GM12878 (cell line): ENCODE results near the gene LCP1. TPM values are rescaled to one million over a fixed set of nuclear protein-coding genes. Genes with fewer than 3 reads are reported as not detected.
A peak's percentile ranks its signal among the peaks of the same experiment; 100 is the strongest.

Experiments
- BACH1 ChIP-seq: fragments of 450-650 bp; IDR thresholded peaks from 2 replicates; pipeline ENCODE4 v1.6.1; 2017; ENCODE audit warnings: mild to moderate bottlenecking, borderline replicate concordance
- BCLAF1 ChIP-seq: fragments of 450-650 bp; IDR thresholded peaks from 2 replicates; pipeline ENCODE4 v1.6.1; 2017; ENCODE audit warnings: antibody characterized with exemption, mild to moderate bottlenecking, moderate library complexity
- EP300 ChIP-seq, 2 experiments: fragments of 150-350 bp in 1 of 2; IDR thresholded peaks; 2 replicates each; pipeline ENCODE4 v1.6.1; 2011 to 2012; ENCODE audit warnings: low read depth in 2 of 2, low read length in 2 of 2, borderline replicate concordance in 1 of 2, improper control_type of control experiment in 1 of 2, inconsistent platforms in 1 of 2; ENCODE audit not compliant: control insufficient read depth in 1 of 2
- KDM1A ChIP-seq: fragments of 200-600 bp; sonication (generic); IDR thresholded peaks from 2 replicates; pipeline ENCODE4 v1.6.1; 2016; ENCODE audit warnings: borderline replicate concordance
- TCF3 ChIP-seq: IDR thresholded peaks from 2 replicates; pipeline ENCODE4 v1.6.1; 2012; ENCODE audit warnings: low read depth, mild to moderate bottlenecking, low read length, borderline replicate concordance; ENCODE audit not compliant: insufficient read depth
- ZNF384 ChIP-seq: IDR thresholded peaks from 2 replicates; pipeline ENCODE4 v1.6.1; 2012; ENCODE audit warnings: low read depth, mild to moderate bottlenecking, low read length, improper control_type of control experiment, borderline replicate concordance
- polyA plus RNA-seq, 11 experiments: library from polyadenylated mRNA; depleted of rRNA in 4 of 11; unstranded in 6 of 11; stranded (reverse) in 5 of 11; fragments of >200 nt; fragmentation: Nextera tagmentation in 4 of 11; fragmentation: Illumina TruSeq in 1 of 11; extraction: Ambion mirVana in 4 of 11; extraction: Trizol in 1 of 11; gene quantifications; 1 replicate in 1 of 11; 2 replicates in 10 of 11; pipeline versions ENCODE4 v1.2.1 to v1.2.3, GENCODE V29; 2011 to 2016; ENCODE audit warnings: inconsistent platforms in 2 of 11, missing spikeins in 2 of 11, low read depth in 1 of 11
- total RNA-seq, 4 experiments: library from RNA; depleted of rRNA in 3 of 4; stranded (reverse); fragments of >200 nt in 3 of 4; fragmentation: Illumina TruSeq in 1 of 4; extraction: Trizol in 1 of 4; gene quantifications; 2 replicates each; pipeline versions ENCODE4 v1.2.1 to v1.2.3, GENCODE V29; 2013 to 2021
- TF ChIP-seq, protein P1 (sequence below): IDR thresholded peaks from 2 replicates; pipeline ENCODE4 v1.6.1; 2011; ENCODE audit warnings: borderline replicate concordance, low read depth, mild to moderate bottlenecking, moderate library complexity, mixed read lengths, low read length; ENCODE audit not compliant: insufficient read depth; ENCODE audit errors: extremely low read length
- TF ChIP-seq, protein P2 (sequence below): fragments of 450-650 bp; IDR thresholded peaks from 2 replicates; pipeline ENCODE4 v1.6.1; 2014; ENCODE audit warnings: mild to moderate bottlenecking

Gene LCP1
- total and polyA plus RNA-seq, 10 of the 15 experiments (the other 5 are each of a cell fraction or from before 2014, with no cell fraction given): 775 to 2,201 (median 1,556) TPM

- no peak for TF ChIP-seq ZNF384
- TF ChIP-seq TCF3: no peak
- TF ChIP-seq KDM1A: no peak
- TF ChIP-seq, protein P1, sequence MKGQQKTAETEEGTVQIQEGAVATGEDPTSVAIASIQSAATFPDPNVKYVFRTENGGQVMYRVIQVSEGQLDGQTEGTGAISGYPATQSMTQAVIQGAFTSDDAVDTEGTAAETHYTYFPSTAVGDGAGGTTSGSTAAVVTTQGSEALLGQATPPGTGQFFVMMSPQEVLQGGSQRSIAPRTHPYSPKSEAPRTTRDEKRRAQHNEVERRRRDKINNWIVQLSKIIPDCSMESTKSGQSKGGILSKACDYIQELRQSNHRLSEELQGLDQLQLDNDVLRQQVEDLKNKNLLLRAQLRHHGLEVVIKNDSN: no peak
- 0 out of 4 replicates have a peak, but pooled peaks of 1 of the 2 experiments have one; percentile 8 for TF ChIP-seq EP300 (IDR thresholded peaks at IDR 0.05; ENCODE audit: borderline replicate concordance in 1 of 2, control insufficient read depth in 1 of 2, low read depth in 2 of 2, low read length in 2 of 2)
- no peak for TF ChIP-seq BCLAF1
- no peak for TF ChIP-seq BACH1
- TF ChIP-seq, protein P2, sequence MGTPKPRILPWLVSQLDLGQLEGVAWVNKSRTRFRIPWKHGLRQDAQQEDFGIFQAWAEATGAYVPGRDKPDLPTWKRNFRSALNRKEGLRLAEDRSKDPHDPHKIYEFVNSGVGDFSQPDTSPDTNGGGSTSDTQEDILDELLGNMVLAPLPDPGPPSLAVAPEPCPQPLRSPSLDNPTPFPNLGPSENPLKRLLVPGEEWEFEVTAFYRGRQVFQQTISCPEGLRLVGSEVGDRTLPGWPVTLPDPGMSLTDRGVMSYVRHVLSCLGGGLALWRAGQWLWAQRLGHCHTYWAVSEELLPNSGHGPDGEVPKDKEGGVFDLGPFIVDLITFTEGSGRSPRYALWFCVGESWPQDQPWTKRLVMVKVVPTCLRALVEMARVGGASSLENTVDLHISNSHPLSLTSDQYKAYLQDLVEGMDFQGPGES: no peak
These were observed 81.7 kb downstream of the LCP1 start (continued) for GRCh38 chr13:46100191-46100815.
